ENCODE data around the gene CD300A. TPM values are rescaled to one million over a fixed set of nuclear protein-coding genes. Genes with fewer than 3 reads are reported as not detected.
A peak's percentile ranks its signal among the peaks of the same experiment; 100 is the strongest.
"Not testable (repeated sequence)": the region's sequence is repeated elsewhere in the genome, so short reads cannot be mapped to it uniquely, and the experiment has no call there.

The CD300A gene
- total RNA-seq, 1 donor = not detected

DNA sequence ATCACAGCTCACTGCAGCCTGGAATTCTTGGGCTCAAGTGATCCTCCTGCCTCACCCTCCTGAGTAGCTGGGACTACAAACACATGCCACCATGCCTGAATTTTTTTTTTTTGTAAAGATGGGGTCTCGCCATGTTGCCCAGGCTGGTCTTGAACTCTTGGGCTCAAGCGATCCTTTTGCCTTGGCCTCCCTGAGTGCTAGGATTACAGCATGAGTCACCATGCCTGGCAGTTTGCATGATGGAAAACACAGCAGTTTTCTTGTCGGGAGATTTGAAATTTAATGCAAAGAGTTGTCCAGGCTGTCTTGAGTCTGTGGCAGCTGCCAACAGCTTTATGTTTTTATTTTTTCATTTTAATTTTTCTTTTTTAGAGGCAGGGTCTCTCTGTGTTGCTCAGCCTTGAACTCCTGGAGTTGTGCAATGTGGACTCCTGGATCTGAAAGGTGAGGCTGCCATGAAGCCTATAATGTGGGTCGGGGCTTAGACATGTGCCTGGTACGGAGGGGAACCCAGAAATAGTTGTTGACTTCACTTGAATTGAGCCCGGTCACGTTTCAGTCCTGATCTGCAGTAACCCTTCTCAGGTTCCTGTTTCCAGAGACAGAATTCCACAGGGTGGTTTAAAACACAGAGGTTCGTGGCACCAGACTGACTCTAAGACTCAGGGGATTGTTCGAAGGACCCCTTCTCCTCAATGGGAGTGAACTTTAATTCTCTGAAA is 18.7 kb downstream of the CD300A start:
- TF ChIP-seq, protein P1, sequence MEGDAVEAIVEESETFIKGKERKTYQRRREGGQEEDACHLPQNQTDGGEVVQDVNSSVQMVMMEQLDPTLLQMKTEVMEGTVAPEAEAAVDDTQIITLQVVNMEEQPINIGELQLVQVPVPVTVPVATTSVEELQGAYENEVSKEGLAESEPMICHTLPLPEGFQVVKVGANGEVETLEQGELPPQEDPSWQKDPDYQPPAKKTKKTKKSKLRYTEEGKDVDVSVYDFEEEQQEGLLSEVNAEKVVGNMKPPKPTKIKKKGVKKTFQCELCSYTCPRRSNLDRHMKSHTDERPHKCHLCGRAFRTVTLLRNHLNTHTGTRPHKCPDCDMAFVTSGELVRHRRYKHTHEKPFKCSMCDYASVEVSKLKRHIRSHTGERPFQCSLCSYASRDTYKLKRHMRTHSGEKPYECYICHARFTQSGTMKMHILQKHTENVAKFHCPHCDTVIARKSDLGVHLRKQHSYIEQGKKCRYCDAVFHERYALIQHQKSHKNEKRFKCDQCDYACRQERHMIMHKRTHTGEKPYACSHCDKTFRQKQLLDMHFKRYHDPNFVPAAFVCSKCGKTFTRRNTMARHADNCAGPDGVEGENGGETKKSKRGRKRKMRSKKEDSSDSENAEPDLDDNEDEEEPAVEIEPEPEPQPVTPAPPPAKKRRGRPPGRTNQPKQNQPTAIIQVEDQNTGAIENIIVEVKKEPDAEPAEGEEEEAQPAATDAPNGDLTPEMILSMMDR (IDR thresholded peaks at IDR 0.05; ENCODE audit: insufficient read depth, low read length) = no peak
- DNase-seq (ENCODE audit: low read depth) = no peak
- H3K4me3 ChIP-seq (ENCODE audit: low read depth, low read length) = no peak overlapping the region

DNA sequence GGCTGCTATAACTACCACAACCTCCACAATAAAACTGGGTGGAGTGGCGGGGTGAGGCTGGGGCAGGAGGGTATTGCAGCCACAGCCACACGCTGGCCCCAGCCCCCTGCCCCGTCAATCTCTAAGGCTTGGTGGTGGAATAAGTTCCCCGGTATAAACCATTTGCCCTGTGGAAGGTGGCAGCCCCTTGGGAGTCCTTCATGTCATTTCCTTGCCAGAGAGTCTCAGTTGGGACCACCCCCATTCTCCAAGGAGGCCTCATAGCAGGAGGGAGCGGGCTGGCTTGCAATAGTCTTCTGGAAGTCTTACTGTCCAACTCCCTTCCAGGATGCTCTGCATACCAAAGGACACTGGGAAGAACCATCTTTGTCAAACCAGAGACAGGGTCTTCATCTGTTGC is 19.4 kb downstream of the CD300A start:
- no peak for DNase-seq (ENCODE audit: low read depth)
- TF ChIP-seq, protein P1 (IDR thresholded peaks at IDR 0.05; ENCODE audit: insufficient read depth, low read length) = no peak
- no peak overlapping the region for H3K4me3 ChIP-seq (ENCODE audit: low read depth, low read length)

DNA sequence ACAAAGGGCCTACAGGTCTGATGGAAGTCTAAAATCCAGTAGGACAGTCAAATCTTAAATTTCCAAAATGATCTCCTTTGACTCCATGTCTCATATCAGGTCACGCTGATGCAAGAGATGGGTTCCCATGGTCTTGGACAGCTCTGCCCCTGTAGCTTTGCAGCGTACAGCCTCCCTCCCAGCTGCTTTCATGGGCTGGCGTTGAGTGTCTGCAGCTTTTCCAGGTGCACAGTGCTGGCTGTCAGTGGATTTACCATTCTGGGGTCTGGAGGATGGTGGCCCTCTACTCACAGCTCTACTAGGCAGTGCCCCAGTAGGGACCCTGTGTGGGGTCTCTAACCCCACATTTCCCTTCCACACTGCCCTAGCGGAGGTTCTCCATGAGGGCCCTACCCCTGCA is 21.8 kb downstream of the CD300A start:
- DNase-seq (ENCODE audit: low read depth); H3K4me3 ChIP-seq (ENCODE audit: low read depth, low read length): not testable (repeated sequence)

DNA sequence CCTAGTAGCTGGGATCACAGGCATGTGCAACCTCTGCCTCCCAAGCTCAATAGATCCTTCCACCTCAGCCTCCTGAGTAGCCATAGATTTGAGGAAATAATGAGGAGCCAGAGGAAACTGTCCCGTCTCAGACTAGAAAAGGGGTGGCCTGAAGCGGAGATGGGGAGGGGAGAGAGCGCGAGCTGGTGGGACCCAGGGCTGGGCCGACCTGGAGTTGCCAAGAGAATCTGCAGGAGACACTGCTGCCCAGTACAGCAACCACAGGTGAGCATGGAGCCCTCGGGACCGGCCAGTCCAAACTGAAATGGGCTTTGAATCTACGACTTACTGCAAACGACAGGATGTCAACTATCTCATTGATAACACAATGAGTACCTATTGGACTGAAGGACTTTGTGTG is 24.3 kb downstream of the CD300A start:
- DNase-seq (ENCODE audit: low read depth) = no peak
- no peak overlapping the region for H3K4me3 ChIP-seq (ENCODE audit: low read depth, low read length)
- TF ChIP-seq, protein P1 (IDR thresholded peaks at IDR 0.05; ENCODE audit: insufficient read depth, low read length) = no peak

DNA sequence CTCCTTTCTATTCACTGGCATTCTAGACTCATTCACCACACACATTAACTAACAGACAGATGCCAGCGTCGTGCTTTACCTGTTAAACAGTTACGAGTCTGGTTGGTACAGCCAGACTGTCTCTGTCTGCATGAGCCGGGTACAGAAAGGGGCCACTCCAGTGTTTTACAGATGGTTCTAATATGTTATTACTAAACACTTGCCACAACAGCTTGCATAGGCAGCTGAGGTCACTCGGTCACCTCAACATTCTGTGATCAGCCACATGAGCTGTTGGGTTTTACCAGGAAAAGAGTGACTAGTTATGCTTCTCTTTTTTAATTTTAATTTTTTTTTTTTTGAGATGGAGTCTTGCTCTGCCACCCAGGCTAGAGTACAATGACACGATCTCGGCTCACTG is 25.2 kb downstream of the CD300A start:
- no peak overlapping the region for H3K4me3 ChIP-seq (ENCODE audit: low read depth, low read length)
- no peak for DNase-seq (ENCODE audit: low read depth)
- TF ChIP-seq, protein P1 (IDR thresholded peaks at IDR 0.05; ENCODE audit: insufficient read depth, low read length) = no peak

DNA sequence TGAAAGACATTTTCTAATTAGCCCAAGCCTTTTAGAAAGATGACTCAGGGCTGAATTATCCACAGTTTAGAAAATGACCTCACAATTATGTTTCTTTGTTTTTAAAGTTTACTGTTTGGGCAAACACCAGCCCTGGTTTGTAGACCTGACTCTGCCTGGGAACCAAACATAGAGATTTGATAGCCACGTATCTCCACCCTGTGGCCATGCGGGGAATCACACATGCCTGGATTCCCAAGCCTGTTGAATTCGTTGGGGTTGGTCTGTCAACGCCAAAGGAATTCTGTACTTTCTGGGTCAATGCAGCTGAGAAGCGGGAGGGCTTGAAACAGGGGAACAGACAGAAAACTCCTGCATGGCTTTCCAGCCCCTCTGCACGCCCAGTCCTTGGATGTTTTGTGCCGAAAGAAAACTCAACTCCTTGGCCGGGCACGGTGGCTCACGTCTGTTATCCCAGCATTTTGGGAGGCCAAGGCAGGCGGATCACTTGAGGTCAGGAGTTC is 26.9 kb downstream of the CD300A start:
- H3K4me3 ChIP-seq (ENCODE audit: low read depth, low read length) = no peak overlapping the region
- DNase-seq (ENCODE audit: low read depth) = peak; percentile 63
- TF ChIP-seq, protein P1 (IDR thresholded peaks at IDR 0.05; ENCODE audit: insufficient read depth, low read length) = peak; percentile 92

DNA sequence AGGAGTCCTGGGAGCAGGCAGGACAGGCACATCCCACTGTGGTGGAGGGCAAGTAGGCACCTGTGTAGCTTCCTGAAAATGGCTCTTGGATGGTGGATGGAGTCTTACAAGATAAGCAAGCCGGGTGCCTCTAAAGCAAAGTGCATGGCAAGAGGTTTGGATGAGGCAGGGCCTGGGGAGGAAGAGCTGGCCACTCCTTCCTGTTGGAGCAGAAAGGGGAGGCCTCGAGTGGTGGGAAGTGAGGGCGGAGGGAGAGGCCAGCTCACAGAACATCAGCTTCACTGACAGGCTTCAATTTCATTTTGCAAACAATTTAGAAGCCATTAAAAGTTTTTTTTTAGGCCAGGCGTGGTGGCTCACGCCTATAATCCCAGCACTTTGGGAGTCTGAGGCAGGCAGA is 31.0 kb downstream of the CD300A start:
- TF ChIP-seq, protein P1 (IDR thresholded peaks at IDR 0.05; ENCODE audit: insufficient read depth, low read length) = no peak

More for the DNA sequence above, 31.0 kb downstream of the CD300A start:
- DNase-seq (ENCODE audit: low read depth) = no peak
- no peak overlapping the region for H3K4me3 ChIP-seq (ENCODE audit: low read depth, low read length)
